ENCODE results near the gene TUBB.

Gene TUBB

DNA sequence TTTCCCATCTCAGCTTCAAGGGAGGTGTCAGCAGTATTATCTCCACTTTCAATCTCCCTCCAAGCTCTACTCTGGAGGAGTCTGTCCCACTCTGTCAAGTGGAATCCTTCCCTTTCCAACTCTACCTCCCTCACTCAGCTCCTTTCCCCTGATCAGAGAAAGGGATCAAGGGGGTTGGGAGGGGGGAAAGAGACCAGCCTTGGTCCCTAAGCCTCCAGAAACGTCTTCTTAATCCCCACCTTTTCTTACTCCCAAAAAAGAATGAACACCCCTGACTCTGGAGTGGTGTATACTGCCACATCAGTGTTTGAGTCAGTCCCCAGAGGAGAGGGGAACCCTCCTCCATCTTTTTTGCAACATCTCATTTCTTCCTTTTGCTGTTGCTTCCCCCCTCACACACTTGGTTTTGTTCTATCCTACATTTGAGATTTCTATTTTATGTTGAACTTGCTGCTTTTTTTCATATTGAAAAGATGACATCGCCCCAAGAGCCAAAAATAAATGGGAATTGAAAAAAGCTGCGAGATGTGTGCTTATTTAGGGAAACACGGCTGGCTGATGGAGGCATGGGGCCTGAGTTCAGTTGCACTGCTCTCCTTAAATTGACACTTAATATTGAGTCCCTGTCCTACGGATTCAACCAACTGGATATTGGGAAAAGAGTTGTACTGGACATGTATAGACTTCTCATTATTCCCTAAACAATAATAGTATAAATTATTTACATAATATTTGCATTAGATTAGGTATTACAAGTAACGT, 4.9 kb downstream of the TUBB start:
- H3K27ac ChIP-seq (ENCODE audit: insufficient read depth, low read length, poor library complexity, severe bottlenecking), result peak overlapping the region; percentile 8
- no peaks in the 10 kb centered on the region for H3K27me3 ChIP-seq (replicated peaks; ENCODE audit: control insufficient read depth, insufficient read depth, low read length, poor library complexity, severe bottlenecking)
- peaks cover 14% of the 10 kb centered on the region for H3K4me1 ChIP-seq (ENCODE audit: control insufficient read depth, insufficient read depth, low read length, poor library complexity, severe bottlenecking)
- H3K36me3 ChIP-seq (ENCODE audit: control insufficient read depth, insufficient read depth, low read length), result peaks cover 58% of the 10 kb centered on the region
- no peak for DNase-seq
- no peak overlapping the region for H3K4me3 ChIP-seq (ENCODE audit: insufficient read depth, low read depth, low read length, poor library complexity, severe bottlenecking)
- H3K9me3 ChIP-seq (ENCODE audit: control insufficient read depth, low read length), result no peaks in the 10 kb centered on the region

GRCh38 chr6:30725713-30726505, 5.8 kb downstream of the TUBB start:
- Histone ChIP-seq H3K4me1 (ENCODE audit: control insufficient read depth, insufficient read depth, low read length, poor library complexity, severe bottlenecking) (peaks cover 22% of the 10 kb centered on the region), H3K9me3 (ENCODE audit: control insufficient read depth, low read length) (no peaks in the 10 kb centered on the region), H3K4me3 (ENCODE audit: insufficient read depth, low read depth, low read length, poor library complexity, severe bottlenecking) (no peak overlapping the region), H3K27ac (ENCODE audit: insufficient read depth, low read length, poor library complexity, severe bottlenecking) (peak overlapping the region; percentile 34), H3K36me3 (ENCODE audit: control insufficient read depth, insufficient read depth, low read length) (peaks cover 58% of the 10 kb centered on the region), H3K27me3 (replicated peaks; ENCODE audit: control insufficient read depth, insufficient read depth, low read length, poor library complexity, severe bottlenecking) (no peaks in the 10 kb centered on the region)
- DNase-seq, result no peak

GRCh38 chr6:30726506-30727413, 6.6 kb downstream of the TUBB start:
- peaks cover 58% of the 10 kb centered on the region for H3K36me3 ChIP-seq (ENCODE audit: control insufficient read depth, insufficient read depth, low read length)
- peak overlapping the region; percentile 37 for H3K27ac ChIP-seq (ENCODE audit: insufficient read depth, low read length, poor library complexity, severe bottlenecking)

DNA sequence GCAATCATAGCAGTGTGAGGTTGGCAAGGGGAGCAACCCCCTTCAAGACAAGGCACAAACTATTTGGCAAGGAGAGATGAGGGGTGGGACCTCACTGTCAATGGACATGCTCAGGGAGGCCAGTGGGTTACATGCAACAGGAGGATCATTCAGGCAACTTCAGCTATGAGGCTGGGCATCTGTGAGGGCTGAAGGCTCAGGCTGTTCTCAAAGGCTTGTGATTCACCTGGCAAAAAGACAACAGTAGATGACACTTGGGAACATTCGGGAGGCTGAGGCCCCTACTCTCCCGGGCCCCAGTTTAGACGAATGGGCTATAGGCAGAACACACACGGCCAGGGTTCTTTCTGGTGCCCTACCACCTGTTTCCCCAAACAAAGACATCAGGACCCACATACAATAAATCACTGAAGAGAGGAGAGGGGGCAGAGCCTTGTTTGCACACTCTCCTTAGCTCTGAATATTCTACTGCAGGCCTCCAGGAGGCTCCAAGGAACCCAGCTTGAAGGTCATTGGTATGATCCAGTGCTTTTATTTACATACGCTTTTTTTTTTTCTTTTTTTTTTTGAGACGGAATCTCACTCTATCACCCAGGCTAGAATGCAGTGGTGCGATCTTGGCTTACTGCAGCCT, 7.9 kb downstream of the TUBB start:
- DNase-seq, result no peak
- H3K27me3 ChIP-seq (replicated peaks; ENCODE audit: control insufficient read depth, insufficient read depth, low read length, poor library complexity, severe bottlenecking), result no peaks in the 10 kb centered on the region
- H3K36me3 ChIP-seq (ENCODE audit: control insufficient read depth, insufficient read depth, low read length), result peaks cover 54% of the 10 kb centered on the region
- peaks cover 15% of the 10 kb centered on the region for H3K4me1 ChIP-seq (ENCODE audit: control insufficient read depth, insufficient read depth, low read length, poor library complexity, severe bottlenecking)
- H3K9me3 ChIP-seq (ENCODE audit: control insufficient read depth, low read length), result no peaks in the 10 kb centered on the region
- H3K27ac ChIP-seq (ENCODE audit: insufficient read depth, low read length, poor library complexity, severe bottlenecking), result no peak overlapping the region
- no peak overlapping the region for H3K4me3 ChIP-seq (ENCODE audit: insufficient read depth, low read depth, low read length, poor library complexity, severe bottlenecking)

More at GRCh38 chr6:30726506-30727413, 6.6 kb downstream of the TUBB start:
- Histone ChIP-seq H3K27me3 (replicated peaks; ENCODE audit: control insufficient read depth, insufficient read depth, low read length, poor library complexity, severe bottlenecking) (no peaks in the 10 kb centered on the region), H3K4me3 (ENCODE audit: insufficient read depth, low read depth, low read length, poor library complexity, severe bottlenecking) (no peak overlapping the region), H3K9me3 (ENCODE audit: control insufficient read depth, low read length) (no peaks in the 10 kb centered on the region), H3K4me1 (ENCODE audit: control insufficient read depth, insufficient read depth, low read length, poor library complexity, severe bottlenecking) (peaks cover 23% of the 10 kb centered on the region)
- DNase-seq, result no peak

- Histone ChIP-seq H3K27me3 (replicated peaks; ENCODE audit: control insufficient read depth, insufficient read depth, low read length, poor library complexity, severe bottlenecking) (no peaks in the 10 kb centered on the region), H3K36me3 (ENCODE audit: control insufficient read depth, insufficient read depth, low read length) (peaks cover 37% of the 10 kb centered on the region), H3K4me3 (ENCODE audit: insufficient read depth, low read depth, low read length, poor library complexity, severe bottlenecking) (peak overlapping the region; percentile 31), H3K27ac (ENCODE audit: insufficient read depth, low read length, poor library complexity, severe bottlenecking) (no peak overlapping the region), H3K9me3 (ENCODE audit: control insufficient read depth, low read length) (no peaks in the 10 kb centered on the region), H3K4me1 (ENCODE audit: control insufficient read depth, insufficient read depth, low read length, poor library complexity, severe bottlenecking) (peaks cover 18% of the 10 kb centered on the region)
- DNase-seq, result peak; percentile 69 to 75 (median 71)
Observed at GRCh38 chr6:30730601-30731435, 10.7 kb downstream of the TUBB start.

DNA sequence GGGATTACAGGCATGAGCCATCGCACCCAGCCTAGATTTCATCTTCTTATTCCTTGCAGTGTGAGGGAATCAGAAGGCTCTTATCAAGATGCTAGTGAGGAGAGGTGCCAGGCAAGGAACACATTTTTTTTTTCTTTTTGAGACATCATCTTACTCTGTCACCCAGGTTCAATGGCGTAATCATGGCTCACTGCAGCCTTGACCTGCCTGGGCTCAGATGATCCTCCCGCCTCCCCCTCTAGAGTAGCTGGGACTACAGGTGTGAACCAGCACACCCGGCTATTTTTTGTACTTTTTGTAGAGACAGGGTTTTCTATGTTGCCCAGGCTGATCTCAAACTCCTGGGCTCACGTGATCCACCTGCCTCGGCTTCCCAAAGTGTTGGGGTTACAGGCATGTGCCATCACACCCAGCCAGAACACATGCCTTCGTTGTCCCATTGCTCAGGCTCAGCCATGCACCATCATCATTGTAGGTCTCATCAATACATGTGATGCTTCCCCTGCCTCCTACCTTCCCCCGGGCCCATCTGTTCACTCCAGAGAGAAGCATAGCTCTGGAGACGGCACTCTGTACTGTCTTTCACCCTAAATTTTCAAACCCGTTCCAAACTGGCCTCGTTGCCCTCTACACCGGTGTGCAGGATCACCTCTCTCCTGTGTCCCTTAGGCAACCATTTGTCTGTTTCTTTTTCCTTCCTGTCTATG, 12.2 kb downstream of the TUBB start:
- Histone ChIP-seq H3K36me3 (ENCODE audit: control insufficient read depth, insufficient read depth, low read length) (peaks cover 27% of the 10 kb centered on the region), H3K4me1 (ENCODE audit: control insufficient read depth, insufficient read depth, low read length, poor library complexity, severe bottlenecking) (peaks cover 29% of the 10 kb centered on the region), H3K4me3 (ENCODE audit: insufficient read depth, low read depth, low read length, poor library complexity, severe bottlenecking) (no peak overlapping the region), H3K27ac (ENCODE audit: insufficient read depth, low read length, poor library complexity, severe bottlenecking) (no peak overlapping the region), H3K27me3 (replicated peaks; ENCODE audit: control insufficient read depth, insufficient read depth, low read length, poor library complexity, severe bottlenecking) (no peaks in the 10 kb centered on the region), H3K9me3 (ENCODE audit: control insufficient read depth, low read length) (no peaks in the 10 kb centered on the region)
- DNase-seq, result no peak

DNA sequence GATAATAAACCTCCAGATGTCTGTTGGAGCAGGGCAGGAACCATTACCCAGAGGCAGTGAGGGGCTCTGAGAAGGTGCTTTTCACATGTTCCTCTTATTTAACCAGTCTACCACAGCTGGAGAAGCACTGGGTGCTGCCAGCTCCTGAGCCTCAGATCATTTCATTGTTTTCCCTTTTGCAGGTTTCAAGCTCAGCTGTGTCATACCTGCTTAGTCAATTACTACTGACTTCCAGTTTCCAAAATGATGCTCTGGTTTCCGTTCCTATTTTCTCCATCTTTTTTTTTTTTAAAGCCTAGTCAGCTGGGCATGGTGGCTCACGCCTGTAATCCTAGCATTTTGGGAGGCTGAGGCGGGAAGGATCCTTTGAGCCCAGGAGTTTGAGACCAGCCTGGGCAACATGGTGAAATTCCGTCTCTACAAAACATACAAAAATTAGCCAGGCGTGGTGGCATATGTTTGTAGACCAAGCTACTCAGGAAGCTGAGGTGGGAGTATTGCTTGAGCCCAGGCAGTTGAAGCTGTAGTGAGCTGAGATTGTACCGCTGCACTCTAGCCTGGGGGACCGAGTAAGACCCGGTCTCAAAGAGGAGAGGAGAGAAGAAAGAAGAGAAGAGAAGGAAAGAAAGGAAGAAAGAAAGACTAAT, 15.6 kb downstream of the TUBB start:
- no peak overlapping the region for H3K4me3 ChIP-seq (ENCODE audit: insufficient read depth, low read depth, low read length, poor library complexity, severe bottlenecking)
- no peaks in the 10 kb centered on the region for H3K27me3 ChIP-seq (replicated peaks; ENCODE audit: control insufficient read depth, insufficient read depth, low read length, poor library complexity, severe bottlenecking)
- no peak overlapping the region for H3K27ac ChIP-seq (ENCODE audit: insufficient read depth, low read length, poor library complexity, severe bottlenecking)
- DNase-seq, result no peak
- no peaks in the 10 kb centered on the region for H3K9me3 ChIP-seq (ENCODE audit: control insufficient read depth, low read length)
- H3K4me1 ChIP-seq (ENCODE audit: control insufficient read depth, insufficient read depth, low read length, poor library complexity, severe bottlenecking), result peaks cover 32% of the 10 kb centered on the region
- H3K36me3 ChIP-seq (ENCODE audit: control insufficient read depth, insufficient read depth, low read length), result peaks cover 8% of the 10 kb centered on the region

GRCh38 chr6:30738532-30738931, 18.4 kb downstream of the TUBB start:
- Histone ChIP-seq H3K4me1 (ENCODE audit: control insufficient read depth, insufficient read depth, low read length, poor library complexity, severe bottlenecking) (peaks cover 42% of the 10 kb centered on the region), H3K27me3 (replicated peaks; ENCODE audit: control insufficient read depth, insufficient read depth, low read length, poor library complexity, severe bottlenecking) (no peaks in the 10 kb centered on the region), H3K4me3 (ENCODE audit: insufficient read depth, low read depth, low read length, poor library complexity, severe bottlenecking) (no peak overlapping the region), H3K9me3 (ENCODE audit: control insufficient read depth, low read length) (no peaks in the 10 kb centered on the region), H3K27ac (ENCODE audit: insufficient read depth, low read length, poor library complexity, severe bottlenecking) (no peak overlapping the region), H3K36me3 (ENCODE audit: control insufficient read depth, insufficient read depth, low read length) (peaks cover 8% of the 10 kb centered on the region)
- DNase-seq, result no peak
